Endothelial cell of umbilical vein (primary cell): Measurements from ENCODE around the gene MREG.

ENCODE experiments used
- EZH2 ChIP-seq: IDR thresholded peaks from 2 replicates; pipeline ENCODE4 v1.6.1; 2012; ENCODE audit warnings: borderline replicate concordance, low read depth, mild to moderate bottlenecking, moderate library complexity, low read length, inconsistent platforms; ENCODE audit not compliant: severe bottlenecking
- TF ChIP-seq, protein P1 (sequence below), 2 donors: IDR thresholded peaks; 1 replicate in 1 of 2; 2 replicates in 1 of 2; pipeline ENCODE4 v1.5.1; 2011; ENCODE audit warnings: low read length in 2 of 2, mild to moderate bottlenecking in 2 of 2, moderate library complexity in 2 of 2, control low read depth in 1 of 2, inconsistent platforms in 1 of 2, low read depth in 1 of 2; ENCODE audit not compliant: insufficient read depth in 1 of 2; ENCODE audit errors: extremely low read depth in 1 of 2
- TF ChIP-seq, protein P2 (sequence below): IDR thresholded peaks from 2 replicates; pipeline ENCODE4 v1.6.1; 2011; ENCODE audit not compliant: insufficient read depth, insufficient read length

GRCh38 chr2:216012830-216013079, 596 bp downstream of the MREG start:
- TF ChIP-seq, protein P1, sequence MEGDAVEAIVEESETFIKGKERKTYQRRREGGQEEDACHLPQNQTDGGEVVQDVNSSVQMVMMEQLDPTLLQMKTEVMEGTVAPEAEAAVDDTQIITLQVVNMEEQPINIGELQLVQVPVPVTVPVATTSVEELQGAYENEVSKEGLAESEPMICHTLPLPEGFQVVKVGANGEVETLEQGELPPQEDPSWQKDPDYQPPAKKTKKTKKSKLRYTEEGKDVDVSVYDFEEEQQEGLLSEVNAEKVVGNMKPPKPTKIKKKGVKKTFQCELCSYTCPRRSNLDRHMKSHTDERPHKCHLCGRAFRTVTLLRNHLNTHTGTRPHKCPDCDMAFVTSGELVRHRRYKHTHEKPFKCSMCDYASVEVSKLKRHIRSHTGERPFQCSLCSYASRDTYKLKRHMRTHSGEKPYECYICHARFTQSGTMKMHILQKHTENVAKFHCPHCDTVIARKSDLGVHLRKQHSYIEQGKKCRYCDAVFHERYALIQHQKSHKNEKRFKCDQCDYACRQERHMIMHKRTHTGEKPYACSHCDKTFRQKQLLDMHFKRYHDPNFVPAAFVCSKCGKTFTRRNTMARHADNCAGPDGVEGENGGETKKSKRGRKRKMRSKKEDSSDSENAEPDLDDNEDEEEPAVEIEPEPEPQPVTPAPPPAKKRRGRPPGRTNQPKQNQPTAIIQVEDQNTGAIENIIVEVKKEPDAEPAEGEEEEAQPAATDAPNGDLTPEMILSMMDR (IDR thresholded peaks at IDR 0.05; ENCODE audit: extremely low read depth in 1 of 2, insufficient read depth in 1 of 2, low read depth in 1 of 2, low read length in 2 of 2) = no peak
- no peak for TF ChIP-seq EZH2
- TF ChIP-seq, protein P2, sequence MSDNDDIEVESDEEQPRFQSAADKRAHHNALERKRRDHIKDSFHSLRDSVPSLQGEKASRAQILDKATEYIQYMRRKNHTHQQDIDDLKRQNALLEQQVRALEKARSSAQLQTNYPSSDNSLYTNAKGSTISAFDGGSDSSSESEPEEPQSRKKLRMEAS = no peak
